Stimulated activated naive CD8-positive, alpha-beta T cell treated with anti-CD3 and anti-CD28 coated beads, Interleukin-15, Interleukin-2, amounts not matched to agents 100 ng/mL and 50 ng/mL, for 24 hours (primary cell): ENCODE measurements around the gene EEFSEC.
A peak's percentile ranks its signal among the peaks of the same experiment; 100 is the strongest.

Experiments
- H3K27ac Mint-ChIP-seq: one replicate; pipeline ENCODE4 v1.8.0; 2021; ENCODE audit warnings: mild to moderate bottlenecking, mixed read lengths
- H3K27me3 Mint-ChIP-seq: one replicate; pipeline ENCODE4 v1.8.0; 2021; ENCODE audit warnings: mixed read lengths
- H3K36me3 Mint-ChIP-seq: one replicate; pipeline ENCODE4 v1.8.0; 2021; ENCODE audit warnings: low read depth, mixed read lengths
- H3K4me1 Mint-ChIP-seq: one replicate; pipeline ENCODE4 v1.8.0; 2021; ENCODE audit warnings: low read depth, mixed read lengths
- H3K4me3 Mint-ChIP-seq: one replicate; pipeline ENCODE4 v1.8.0; 2021; ENCODE audit warnings: mild to moderate bottlenecking, mixed read lengths
- H3K9me3 Mint-ChIP-seq: one replicate; pipeline ENCODE4 v1.8.0; 2021; ENCODE audit warnings: mixed read lengths

The EEFSEC gene

DNA sequence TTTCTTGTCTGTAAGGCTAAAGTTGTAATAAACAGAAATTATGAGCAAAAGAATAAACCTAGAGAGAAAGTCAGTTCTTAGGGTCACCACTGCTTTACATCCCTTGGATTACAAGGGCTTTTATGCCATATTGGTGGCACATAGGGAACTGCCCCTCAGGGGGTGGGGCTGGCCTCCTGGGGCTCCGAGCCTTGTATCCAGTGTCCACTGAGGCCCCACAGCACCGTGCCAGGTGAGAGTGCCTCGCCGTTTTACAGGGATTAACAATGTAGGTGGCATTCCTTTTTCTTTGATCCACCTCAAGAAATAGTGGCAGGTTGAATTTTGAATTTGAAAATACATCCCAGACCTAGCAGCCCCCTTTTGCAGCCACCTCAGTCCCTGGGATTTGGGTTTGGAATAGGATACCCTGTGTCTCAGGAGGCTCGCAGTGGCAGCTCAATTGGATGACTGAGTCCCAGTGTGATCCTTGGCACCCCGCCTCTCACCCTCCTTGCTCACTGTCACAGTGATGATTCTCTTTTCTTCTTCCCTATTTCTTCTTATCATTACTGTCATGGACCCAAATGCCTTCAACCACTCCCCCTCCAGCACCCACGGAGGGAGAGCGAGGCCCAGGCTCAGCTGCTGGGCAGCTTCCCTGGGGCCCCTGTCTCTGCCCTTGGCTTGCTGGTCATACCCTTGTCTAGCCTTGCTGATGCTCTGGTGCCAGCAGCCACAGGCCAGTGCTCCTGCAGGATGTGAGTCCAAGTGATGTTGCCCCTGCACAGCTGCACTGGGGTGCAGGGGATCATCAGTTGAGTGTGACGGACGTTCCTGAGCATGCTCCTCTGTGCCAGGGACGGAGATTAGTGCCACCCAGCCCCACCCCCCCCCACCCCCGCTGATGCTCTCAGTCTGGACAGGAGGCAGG is 175.5 kb downstream of the EEFSEC start:
- Mint-ChIP-seq H3K36me3 (peaks cover 10% of the 10 kb centered on the region), H3K27ac (no peak overlapping the region), H3K4me3 (no peak overlapping the region), H3K9me3 (no peaks in the 10 kb centered on the region), H3K27me3 (no peaks in the 10 kb centered on the region), H3K4me1 (peaks cover 7% of the 10 kb centered on the region)

DNA sequence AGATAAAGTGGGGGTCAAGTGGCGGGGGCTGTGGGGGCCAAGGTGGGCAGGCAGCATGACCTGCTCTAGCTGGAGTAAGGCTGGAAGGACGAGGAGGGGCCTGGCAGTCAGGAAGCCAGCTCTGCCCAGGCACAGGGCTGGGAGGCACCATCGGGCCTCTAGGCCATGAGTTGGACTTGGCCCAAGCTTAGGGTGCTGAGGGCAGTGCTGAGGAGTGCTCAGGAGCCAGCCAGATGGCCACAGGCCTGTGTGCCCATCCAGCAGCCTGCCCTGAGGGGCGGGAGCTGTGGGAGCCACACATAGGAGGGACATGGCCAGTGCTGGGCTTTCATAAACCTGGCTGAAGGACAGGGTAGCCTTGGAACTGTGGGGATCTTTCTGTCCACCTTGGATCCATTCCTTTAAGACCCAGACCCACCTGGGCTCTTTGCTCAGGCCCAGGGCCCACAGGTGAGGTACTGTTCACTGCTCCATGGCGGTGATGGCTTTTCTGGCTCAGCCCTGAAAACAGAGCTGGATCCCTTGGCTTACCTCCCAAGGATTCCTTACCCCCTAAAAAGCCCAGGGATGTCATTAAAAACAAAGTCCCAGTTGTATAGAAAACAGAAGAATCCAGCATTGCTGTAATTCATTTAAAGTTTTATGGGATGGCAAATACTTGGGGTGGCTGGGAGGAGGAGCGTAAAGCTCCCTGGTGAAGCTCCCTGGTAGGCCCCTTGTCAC is 176.4 kb downstream of the EEFSEC start:
- H3K4me1 Mint-ChIP-seq = peaks cover 7% of the 10 kb centered on the region
- H3K9me3 Mint-ChIP-seq = no peaks in the 10 kb centered on the region
- peaks cover 10% of the 10 kb centered on the region for H3K36me3 Mint-ChIP-seq
- H3K4me3 Mint-ChIP-seq = no peak overlapping the region
- H3K27ac Mint-ChIP-seq = no peak overlapping the region
- no peaks in the 10 kb centered on the region for H3K27me3 Mint-ChIP-seq

DNA sequence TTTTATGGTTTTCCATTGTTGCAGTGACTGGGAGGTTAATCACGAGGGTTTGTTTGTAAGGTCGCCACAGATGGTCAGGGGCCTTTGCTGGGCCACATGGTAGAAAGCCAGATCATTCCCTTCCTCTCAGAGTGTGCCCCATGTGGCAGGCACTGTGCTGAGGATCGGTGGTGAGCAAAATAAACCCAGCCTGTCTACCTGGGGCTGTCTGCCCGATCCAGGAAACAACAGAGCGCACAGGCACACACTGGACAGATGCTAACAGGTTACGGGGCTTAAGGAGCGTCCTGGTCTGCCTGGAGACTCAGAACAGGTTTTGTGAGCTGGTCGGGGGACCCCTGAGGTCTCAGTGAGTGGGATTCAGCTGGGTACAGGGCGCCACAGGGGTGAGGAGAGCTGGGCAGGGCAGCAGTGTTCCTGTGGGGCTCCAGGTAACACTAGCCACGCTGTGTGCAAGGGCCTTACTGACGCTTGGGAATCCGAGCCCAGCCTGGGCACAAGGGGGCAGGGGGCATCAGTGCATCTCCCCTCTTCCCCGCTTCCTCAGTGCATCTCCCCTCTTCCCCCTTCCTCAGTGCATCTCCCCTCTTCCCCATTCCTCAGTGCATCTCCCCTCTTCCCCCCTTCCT is 177.0 kb downstream of the EEFSEC start:
- Mint-ChIP-seq H3K4me3 (no peak overlapping the region), H3K9me3 (no peaks in the 10 kb centered on the region), H3K36me3 (peaks cover 10% of the 10 kb centered on the region), H3K27ac (no peak overlapping the region), H3K27me3 (no peaks in the 10 kb centered on the region), H3K4me1 (peaks cover 7% of the 10 kb centered on the region)

- Mint-ChIP-seq H3K4me1 (no peaks in the 10 kb centered on the region), H3K27ac (no peak overlapping the region), H3K4me3 (no peak overlapping the region), H3K27me3 (no peaks in the 10 kb centered on the region), H3K9me3 (no peaks in the 10 kb centered on the region), H3K36me3 (peaks cover 20% of the 10 kb centered on the region)
These were observed 180.9 kb downstream of the EEFSEC start for GRCh38 chr3:128334086-128334645.

DNA sequence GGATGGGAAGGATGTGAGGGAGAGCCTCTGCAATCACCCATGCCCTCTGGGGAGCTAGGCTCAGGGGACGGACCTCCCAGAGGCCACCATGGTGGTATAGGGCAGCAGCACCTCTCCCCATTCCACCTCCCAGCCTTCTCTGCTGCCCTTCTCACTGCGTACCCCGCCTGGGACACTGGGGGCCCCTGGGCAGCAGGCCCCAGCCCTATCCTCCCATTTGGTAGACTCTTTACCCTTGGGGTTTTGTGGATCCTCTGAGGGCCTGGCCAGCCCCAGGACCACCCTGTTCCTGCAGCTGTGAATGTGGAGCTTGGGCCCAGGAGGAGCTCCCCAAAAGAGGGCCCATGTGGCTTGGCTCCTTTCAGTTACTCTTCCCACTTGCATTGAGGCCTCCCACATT is 181.5 kb downstream of the EEFSEC start:
- Mint-ChIP-seq H3K4me1 (no peaks in the 10 kb centered on the region), H3K4me3 (no peak overlapping the region), H3K27ac (no peak overlapping the region), H3K9me3 (no peaks in the 10 kb centered on the region), H3K36me3 (peaks cover 20% of the 10 kb centered on the region), H3K27me3 (no peaks in the 10 kb centered on the region)

GRCh38 chr3:128335621-128336296 is 182.5 kb downstream of the EEFSEC start:
- Mint-ChIP-seq H3K4me3 (no peak overlapping the region), H3K27ac (no peak overlapping the region), H3K9me3 (no peaks in the 10 kb centered on the region), H3K27me3 (no peaks in the 10 kb centered on the region), H3K4me1 (no peaks in the 10 kb centered on the region), H3K36me3 (peaks cover 20% of the 10 kb centered on the region)

- Mint-ChIP-seq H3K27ac (no peak overlapping the region), H3K27me3 (no peaks in the 10 kb centered on the region), H3K4me3 (no peak overlapping the region), H3K4me1 (no peaks in the 10 kb centered on the region), H3K9me3 (no peaks in the 10 kb centered on the region), H3K36me3 (peaks cover 20% of the 10 kb centered on the region)
These were observed 183.3 kb downstream of the EEFSEC start for GRCh38 chr3:128336337-128337156.

DNA sequence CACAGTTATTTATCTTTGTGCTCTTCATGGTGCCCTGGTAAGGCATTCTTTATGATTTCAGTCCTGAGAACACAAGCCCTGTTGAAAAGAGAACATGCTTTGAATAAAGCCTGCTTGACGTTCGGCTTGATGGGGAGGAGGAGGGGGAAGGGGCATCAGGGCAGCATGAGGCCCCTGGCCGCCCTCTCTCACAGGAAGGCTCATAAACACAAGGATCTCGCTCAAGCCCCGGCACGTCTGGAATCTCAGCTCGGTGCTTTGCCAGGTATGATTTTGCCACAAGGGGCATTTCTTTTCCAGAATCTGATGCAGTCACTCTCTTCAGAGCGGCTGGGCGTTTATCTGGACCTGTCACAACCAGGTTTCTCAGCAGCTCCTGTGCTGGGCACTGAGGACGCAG is 184.0 kb downstream of the EEFSEC start:
- no peaks in the 10 kb centered on the region for H3K4me1 Mint-ChIP-seq
- H3K9me3 Mint-ChIP-seq = no peaks in the 10 kb centered on the region
- no peak overlapping the region for H3K4me3 Mint-ChIP-seq
- no peak overlapping the region for H3K27ac Mint-ChIP-seq
- no peaks in the 10 kb centered on the region for H3K27me3 Mint-ChIP-seq
- peaks cover 20% of the 10 kb centered on the region for H3K36me3 Mint-ChIP-seq

DNA sequence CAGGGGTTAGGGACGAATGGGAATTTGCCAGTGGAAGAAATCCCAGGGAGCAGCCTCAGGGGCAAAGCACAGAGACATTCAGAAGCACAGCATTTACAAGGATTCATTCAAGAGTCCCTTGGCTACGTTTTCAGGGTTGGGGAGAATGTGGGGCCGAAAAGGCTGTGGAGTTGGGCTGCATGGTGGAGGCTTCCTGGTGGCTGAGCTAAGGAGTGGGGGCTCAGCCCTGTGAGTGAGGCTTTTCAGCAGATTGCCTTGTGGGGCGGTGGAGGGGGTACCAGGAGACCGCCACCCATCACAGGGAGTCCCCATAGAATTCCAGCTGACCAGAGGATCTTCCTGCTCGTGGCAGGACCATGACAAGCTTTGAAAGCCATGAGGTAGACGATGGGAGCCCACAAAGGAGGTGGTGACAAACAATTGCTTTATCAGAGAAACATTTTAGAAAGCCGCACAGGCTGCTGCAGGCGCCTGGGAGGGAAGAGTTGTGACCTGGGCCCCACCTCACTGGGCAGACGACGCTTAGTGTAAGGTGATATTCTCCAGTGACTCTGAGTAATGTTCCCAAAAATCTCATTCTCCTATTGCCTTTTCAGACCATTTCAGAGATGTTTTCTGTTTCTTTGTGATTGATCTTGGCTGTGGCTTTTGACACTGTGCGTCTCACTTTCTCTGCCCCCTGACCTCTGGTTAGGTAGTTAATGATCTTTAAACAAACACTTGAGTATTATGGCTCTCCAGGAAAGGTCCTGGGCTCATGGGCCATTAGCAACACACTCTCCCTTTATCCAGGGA is 185.5 kb downstream of the EEFSEC start:
- no peak overlapping the region for H3K4me3 Mint-ChIP-seq
- H3K4me1 Mint-ChIP-seq = no peaks in the 10 kb centered on the region
- no peak overlapping the region for H3K27ac Mint-ChIP-seq
- no peaks in the 10 kb centered on the region for H3K27me3 Mint-ChIP-seq
- H3K36me3 Mint-ChIP-seq = peaks cover 14% of the 10 kb centered on the region
- no peaks in the 10 kb centered on the region for H3K9me3 Mint-ChIP-seq

- peaks cover 19% of the 10 kb centered on the region for H3K36me3 Mint-ChIP-seq
- no peaks in the 10 kb centered on the region for H3K27me3 Mint-ChIP-seq
These were observed 186.3 kb downstream of the EEFSEC start for GRCh38 chr3:128339491-128340012.

DNA sequence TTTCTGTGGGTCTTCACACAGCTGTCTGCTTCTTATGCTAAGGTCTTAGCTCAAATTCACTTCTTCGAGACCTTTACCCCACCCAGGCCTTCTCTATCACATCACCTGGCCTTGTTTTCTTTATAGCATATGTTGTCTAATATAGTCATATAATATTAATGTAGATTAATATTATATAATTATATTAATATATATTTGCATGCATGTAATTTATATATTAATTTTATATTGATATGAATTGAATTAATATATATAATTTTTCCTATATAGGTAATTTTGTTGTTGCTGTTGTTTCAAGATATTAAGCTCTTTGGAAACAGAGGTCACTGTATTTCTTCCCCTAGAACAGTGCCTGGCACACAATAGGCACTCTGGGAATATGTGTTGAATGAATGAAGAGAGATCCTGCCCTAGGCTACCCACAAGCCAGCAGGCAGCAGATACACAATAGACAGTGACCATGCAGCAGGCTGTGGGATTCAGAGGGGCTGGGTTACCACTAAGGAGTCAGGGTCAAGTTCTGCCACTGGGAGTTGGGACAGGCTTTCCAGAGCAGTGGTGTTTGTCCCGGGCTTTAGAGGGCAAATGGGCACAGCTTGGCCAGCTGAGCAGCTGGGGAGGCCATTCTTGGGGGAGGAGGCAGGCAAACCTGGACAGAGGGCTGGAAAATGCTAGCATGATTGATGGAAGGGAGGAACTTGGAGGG is 187.1 kb downstream of the EEFSEC start:
- Mint-ChIP-seq H3K4me1 (no peaks in the 10 kb centered on the region), H3K27ac (peak overlapping the region; percentile 21), H3K36me3 (peaks cover 19% of the 10 kb centered on the region)

More at GRCh38 chr3:128339491-128340012, 186.3 kb downstream of the EEFSEC start:
- Mint-ChIP-seq H3K9me3 (no peaks in the 10 kb centered on the region), H3K27ac (no peak overlapping the region), H3K4me3 (no peak overlapping the region), H3K4me1 (no peaks in the 10 kb centered on the region)

GRCh38 chr3:128340904-128341555 is 187.7 kb downstream of the EEFSEC start:
- Mint-ChIP-seq H3K9me3 (no peaks in the 10 kb centered on the region), H3K4me1 (no peaks in the 10 kb centered on the region), H3K36me3 (peaks cover 19% of the 10 kb centered on the region), H3K27ac (peak overlapping the region; percentile 21), H3K27me3 (no peaks in the 10 kb centered on the region), H3K4me3 (no peak overlapping the region)

More for the DNA sequence above, 187.1 kb downstream of the EEFSEC start:
- H3K27me3 Mint-ChIP-seq = no peaks in the 10 kb centered on the region
- H3K9me3 Mint-ChIP-seq = no peaks in the 10 kb centered on the region
- H3K4me3 Mint-ChIP-seq = no peak overlapping the region
